Measurements from ENCODE around the gene MYO10.

MYO10 gene

DNA sequence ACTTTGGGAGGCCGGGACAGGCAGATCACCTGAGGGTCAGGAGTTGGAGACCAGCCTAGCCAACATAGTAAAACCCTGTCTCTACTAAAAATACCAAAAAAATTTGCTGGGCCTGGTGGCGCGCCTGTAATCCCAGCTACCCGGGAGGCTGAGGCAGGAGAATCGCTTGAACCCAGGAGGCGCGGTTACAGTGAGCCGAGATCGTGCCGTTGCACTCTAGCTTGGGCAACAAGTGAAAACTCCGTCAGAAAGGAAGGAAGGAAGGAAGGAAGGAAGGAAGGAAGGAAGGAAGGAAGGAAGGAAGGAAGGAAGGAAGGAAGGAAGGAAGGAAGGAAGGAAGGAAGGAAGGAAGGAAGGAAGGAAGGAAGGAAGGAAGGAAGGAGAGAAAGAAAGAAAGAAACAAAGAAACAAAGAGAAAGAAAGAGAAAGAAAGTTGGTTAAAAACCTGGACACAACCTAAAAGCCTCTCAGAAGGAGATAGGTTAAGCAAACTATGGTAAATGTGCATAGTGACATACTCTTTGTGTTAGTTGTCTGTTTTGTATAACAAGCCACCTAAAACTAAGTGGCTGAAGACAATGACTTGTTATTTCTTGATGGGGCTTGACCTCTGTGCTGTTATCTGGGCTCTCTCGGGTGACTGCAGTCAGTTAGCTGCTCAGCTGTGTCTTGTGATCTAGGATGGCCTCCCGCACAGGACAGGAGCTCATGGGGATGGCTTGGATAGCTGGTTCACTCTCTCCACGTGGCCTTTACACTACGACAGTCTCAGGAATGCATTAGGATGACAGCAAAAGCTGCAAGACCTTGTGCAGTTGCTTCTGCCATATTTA, 8.0 kb upstream of the MYO10 start:
- in situ Hi-C loops (cut with MboI; ENCODE audit: low sequenced_read_pairs), result no loop called here

DNA sequence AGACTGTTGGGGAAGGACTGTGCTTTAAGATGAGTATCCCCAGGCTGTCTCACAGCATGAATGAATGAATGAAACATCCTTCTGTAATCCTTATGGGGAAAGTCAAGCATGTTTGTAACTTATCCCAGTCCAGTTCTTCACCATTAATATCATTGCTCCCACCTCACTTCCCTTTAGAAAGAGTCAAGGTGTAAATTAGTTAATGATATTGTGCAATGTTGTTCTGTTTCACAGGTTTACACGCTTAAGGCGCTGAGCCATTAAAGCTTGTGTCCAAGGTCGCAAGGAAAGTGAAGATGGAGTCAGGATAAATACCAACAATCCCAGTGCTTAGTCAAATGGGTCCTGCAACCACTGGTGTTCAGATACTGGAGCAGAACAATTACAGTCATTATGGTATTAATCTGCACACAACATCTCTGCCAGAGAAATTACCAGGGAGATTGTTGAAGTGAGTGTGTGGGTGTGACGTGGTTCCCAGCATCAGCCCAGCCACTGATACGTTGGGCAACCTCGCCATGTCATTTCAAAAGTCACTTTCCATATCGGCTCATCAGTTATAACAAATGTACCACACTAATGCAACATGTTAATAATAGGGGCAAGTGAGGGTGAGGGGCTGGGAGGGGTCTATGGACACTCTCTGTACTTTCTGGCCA, 1.5 kb upstream of the MYO10 start:
- in situ Hi-C loops (cut with MboI; ENCODE audit: low sequenced_read_pairs), result loop anchor here (10.0 kb wide), 1 partner anchor 247 kb away; no protein-coding TSS in a partner anchor

DNA sequence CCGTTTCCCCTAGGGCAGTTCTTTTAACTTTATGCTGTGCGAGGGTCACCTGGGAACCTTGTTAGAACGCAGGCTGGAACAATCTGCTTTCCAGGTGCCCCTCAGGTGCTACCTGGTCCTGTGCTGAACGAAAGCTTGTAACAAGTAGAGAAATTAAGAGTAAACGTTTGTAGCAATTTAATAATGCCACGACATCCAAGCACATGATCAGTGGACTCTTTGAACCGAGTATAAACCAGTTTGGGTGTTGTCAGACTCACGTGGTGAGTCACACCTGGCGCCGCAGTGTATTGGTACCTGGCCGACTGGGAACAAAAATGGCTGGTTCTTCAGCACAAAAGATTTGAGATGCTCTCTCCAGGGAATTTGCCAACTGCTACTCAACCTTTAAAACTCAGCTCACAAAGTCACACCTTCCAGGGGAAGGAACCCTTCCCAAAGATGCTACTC, 926 bp upstream of the MYO10 start:
- in situ Hi-C loops (cut with MboI; ENCODE audit: low sequenced_read_pairs), result loop anchor here (10.0 kb wide), 1 partner anchor 248 kb away; no protein-coding TSS in a partner anchor

DNA sequence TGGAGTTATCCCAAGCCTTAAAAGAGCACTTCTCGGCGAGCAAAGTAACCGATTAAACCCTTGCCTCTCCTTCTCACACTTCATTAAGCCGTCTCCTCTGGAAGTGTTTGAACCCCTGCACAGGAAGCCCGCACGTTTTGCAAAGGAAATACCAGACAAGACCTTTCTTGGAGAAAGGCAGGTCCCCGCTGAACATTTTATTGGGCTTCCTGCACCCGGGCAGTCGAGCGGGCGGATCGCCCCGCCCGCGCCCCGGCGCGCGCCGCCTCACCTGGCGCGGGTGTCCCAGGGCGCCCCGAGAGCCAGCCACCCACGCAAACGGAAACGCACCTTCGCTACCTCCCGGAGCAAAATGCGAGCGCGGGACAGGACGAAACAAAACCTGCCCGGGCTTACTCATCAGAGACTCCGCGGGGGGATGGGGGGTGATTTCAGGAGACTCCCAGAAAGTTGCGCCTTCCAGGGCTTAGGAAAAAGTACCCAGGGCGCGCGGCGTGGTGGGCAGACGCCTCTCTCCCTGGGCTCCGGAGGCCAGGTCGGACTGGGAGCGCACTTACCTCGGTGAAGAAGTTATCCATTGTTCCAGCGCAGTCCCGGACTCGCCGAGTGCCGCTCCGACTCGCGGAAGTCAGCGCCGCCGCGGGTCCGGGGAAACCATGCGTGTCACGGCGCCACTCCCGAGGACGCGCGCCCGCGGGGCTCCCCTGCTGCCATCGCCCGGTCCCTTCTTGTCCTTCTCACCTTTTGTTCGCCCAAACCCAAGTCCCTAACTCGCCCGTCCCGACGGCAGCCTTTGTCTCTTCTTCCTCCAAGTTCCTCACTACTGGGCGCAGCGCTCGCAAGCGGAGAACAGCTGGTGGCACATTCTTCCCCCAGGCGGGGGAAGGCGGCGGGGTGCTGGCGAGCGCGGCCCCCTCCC, 598 bp downstream of the MYO10 start:
- in situ Hi-C loops (cut with MboI; ENCODE audit: low sequenced_read_pairs), result loop anchor here (10.0 kb wide), 1 partner anchor 249 kb away; no protein-coding TSS in a partner anchor

DNA sequence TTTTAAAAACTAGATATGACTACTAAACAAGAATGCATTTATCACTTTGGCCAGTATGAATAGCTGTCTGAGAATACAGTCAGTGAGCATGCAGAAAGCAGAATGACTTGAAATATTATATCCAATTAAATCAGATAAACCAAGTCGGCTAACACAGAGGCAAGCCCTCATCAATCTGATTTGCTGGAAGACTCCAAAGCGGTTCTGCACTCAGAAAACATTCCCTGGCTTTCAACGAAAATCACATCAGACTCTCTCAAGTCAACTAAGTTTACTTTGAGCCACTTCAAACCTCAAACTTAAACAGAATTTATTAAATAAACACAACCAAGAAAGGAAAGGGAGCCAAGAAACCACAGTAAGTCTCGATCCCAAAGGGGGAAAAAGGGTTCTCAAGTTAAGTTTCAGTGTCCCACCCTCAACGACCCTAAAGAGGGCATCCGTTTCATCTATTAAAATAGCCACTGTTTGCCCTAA, 1.4 kb downstream of the MYO10 start:
- in situ Hi-C loops (cut with MboI; ENCODE audit: low sequenced_read_pairs), result loop anchor here (10.0 kb wide), 1 partner anchor 250 kb away; no protein-coding TSS in a partner anchor

DNA sequence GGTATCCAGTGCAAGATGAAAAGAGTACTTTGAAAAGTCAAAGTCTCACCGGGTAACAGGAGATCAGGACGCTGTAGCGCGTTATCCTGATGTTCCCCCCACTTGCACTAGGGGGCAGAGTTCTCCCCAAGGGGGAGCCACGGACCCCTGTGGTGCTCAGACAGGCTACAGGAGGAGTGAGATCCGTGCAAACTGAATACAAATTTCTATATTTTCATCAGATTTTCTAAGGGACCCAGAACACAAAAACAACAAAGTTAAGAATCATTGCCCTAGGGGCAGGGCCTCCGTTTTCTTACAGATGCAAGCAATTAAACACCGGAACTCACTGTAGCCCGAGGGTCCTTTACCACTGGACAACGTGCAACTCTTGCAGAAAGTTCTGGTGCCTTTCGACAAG, 2.0 kb downstream of the MYO10 start:
- in situ Hi-C loops (cut with MboI; ENCODE audit: low sequenced_read_pairs), result loop anchor here (10.0 kb wide), 1 partner anchor 251 kb away; no protein-coding TSS in a partner anchor

DNA sequence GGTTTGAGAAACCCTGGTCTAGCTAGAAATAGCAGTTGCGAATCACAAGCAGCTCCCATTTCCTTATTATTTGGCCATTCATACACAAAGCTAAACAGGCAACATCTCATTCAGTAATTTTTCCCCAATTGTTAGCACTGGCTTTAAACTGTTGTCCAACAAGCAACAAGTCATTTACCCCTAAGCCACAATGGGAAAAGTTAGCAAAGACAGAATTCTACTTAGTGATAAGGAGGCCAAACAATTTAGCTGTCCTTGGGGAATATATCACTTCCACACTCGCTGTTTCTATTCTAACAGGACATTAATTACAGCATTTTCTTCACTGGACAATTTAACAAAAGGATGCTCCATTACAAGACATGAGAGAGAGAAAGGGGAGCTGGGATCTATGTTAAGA, 2.8 kb downstream of the MYO10 start:
- in situ Hi-C loops (cut with MboI; ENCODE audit: low sequenced_read_pairs), result loop anchor here (10.0 kb wide), 1 partner anchor 251 kb away; no protein-coding TSS in a partner anchor

DNA sequence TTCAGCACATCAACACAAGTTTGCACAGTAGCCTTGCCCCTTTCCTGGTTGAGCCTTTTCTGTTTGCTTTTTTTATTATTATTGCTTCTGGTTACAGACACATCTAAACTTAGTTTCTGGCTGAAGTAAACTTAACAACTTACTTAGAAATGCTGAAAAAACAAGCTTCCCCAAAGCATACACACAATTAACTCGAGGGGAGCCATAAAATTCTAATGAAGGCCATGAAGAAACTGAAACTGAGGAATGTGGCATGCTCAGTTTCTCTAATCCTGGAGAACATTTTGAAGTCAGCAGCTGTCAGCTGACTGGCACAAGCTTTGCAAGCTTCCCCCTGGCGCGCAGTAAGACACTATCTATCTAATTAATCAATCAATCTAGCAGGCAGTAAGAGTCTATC, 3.7 kb downstream of the MYO10 start:
- in situ Hi-C loops (cut with MboI; ENCODE audit: low sequenced_read_pairs), result loop anchor here (10.0 kb wide), 1 partner anchor 252 kb away; no protein-coding TSS in a partner anchor

DNA sequence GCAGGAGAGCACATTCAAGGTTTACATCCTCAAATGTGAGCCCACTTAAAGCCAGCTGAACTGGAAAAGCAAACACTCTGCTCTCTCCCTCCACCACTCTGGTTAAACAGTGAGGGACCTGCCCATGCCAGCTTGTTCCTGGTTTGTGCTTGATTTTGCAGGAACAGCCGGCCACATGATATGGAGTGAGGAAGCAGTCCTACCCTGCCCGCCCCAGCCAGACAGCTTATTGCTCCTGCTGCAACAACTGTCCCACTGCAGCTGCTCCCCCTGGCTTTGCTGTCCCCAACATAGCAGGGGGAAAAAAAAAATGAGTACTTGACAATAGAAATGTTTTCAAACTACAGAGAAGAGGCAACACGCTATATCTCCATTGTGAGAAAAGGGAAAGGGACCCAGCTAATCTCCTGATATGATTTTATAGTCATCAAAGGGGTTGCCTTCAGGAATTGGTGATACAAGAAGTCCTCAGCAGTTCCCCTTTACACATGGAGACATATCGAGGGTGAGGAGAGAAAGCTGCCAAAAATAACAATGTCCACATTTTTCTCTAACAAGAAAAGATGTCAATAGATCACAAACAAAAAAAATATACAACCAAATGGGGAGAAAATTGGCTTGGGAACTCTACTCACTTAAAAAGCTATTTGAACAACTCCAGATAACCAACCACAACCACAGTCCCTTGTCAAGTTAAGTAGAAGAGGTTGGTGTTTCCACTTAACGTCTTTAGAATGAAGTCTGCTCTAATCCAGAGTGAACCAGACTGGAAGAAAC, 4.6 kb downstream of the MYO10 start:
- in situ Hi-C loops (cut with MboI; ENCODE audit: low sequenced_read_pairs), result loop anchor here (10.0 kb wide), 1 partner anchor 253 kb away; no protein-coding TSS in a partner anchor

DNA sequence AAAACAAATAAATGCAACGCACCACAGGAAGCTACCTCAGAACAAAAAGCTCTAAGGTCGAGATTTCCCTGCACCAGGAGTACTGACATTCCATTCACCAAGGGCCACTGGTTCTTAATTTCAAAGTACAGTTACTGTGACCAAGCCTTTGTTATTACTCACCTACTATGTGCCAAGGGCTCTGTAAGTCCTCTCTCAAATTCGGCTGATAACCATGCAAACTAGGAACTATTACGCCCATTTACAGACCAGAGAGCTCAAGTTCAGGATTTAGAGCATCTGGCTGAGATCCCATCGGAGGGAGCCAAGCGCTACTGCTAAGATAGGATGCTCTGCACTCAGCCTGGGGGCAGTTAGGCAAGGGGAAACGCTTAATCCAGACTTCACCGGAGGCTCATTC, 5.6 kb downstream of the MYO10 start:
- in situ Hi-C loops (cut with MboI; ENCODE audit: low sequenced_read_pairs), result loop anchor here (10.0 kb wide), 1 partner anchor 254 kb away; no protein-coding TSS in a partner anchor

DNA sequence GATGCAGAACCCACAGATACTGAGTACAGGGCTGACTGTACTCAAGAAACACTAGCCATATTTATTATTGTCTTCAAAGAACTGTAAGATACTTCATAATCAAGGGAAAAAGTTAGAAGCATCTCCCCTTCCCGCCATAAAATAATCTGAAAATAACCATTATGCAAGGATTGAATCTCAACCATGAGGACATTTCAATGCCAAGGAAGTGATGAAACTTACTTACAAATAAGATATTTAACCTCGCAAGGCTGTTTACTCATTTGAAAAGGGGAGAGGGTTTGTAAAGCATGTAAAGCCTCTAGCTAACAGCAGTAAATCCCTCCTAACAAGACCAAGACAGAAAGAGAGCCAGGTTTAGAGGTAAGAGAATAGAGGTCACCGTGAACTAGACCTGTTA, 6.3 kb downstream of the MYO10 start:
- in situ Hi-C loops (cut with MboI; ENCODE audit: low sequenced_read_pairs), result loop anchor here (10.0 kb wide), 1 partner anchor 255 kb away; no protein-coding TSS in a partner anchor

DNA sequence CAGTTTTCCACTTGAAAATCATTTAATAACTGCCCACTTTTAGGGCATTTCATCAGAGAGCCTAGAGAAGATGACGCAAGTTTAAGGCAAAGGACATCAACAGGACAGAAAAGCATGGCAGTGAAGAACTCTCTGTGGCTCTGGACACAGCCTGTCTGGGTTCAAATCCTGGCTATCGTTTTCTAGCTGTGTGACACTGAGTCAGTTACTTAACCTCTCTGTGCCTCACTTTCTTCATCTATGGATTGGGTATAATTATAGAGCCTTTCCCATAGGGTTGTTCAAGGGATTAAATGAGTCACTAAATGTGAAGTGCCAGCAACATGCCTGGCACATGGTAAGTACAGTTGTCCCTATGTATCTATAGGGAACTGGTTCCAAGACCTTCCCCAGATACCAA, 6.7 kb downstream of the MYO10 start:
- in situ Hi-C loops (cut with MboI; ENCODE audit: low sequenced_read_pairs), result no loop called here

DNA sequence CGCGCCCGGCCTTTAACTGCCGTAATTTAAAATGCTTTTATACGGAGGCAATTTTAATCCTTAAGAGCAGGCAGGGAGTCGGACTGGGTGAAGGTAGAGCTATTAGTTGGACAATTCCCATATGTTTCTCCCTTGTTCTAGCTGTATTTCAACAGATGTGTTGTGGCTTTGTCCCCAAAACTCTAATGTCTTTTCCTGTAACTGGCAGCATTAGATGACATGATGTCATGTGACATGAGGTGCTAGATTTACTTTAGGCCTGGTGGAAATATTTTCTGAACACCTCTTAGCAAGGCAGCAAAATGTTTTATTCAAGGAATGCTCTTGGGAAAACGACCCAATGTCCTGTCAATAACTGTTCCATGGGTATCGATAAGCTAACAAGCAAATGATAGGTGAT, 8.5 kb downstream of the MYO10 start:
- in situ Hi-C loops (cut with MboI; ENCODE audit: low sequenced_read_pairs), result no loop called here

DNA sequence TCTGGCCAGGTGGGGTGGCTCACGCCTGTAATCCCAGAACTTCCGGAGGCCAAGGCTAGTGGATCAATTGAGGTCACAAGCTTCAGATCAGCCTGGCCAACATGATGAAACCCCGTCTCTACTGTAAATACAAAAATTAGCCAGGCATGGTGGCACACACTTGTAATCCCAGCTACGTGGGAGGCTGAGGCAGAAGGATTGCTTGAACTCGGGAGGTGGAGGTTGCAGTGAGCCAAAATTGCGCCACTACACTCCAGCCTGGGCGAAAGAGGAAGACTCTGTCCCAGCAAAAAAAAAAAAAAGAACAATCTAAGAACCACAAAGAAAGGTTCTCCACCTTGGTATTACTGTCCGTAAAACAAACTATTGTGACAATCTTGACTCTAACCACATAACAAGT, 9.7 kb downstream of the MYO10 start:
- in situ Hi-C loops (cut with MboI; ENCODE audit: low sequenced_read_pairs), result no loop called here

DNA sequence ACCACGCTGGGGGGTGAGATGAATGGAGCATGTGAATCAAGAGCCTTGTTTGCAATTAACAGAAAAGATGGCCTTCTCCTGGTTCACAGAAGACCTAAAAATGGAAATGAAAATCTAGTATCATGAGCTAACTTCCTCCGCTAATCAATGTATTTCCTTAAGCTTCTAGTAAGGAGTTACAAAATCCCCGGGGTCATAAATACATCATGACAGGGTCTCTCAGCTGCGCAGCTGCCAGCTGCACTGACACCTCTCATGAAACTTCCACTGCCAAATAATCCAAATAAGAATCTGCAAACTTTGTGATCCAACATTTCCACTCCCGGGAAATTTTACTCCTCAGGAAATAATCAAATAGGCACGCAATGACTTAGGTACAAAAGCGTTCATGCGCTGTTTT, 11.9 kb downstream of the MYO10 start:
- in situ Hi-C loops (cut with MboI; ENCODE audit: low sequenced_read_pairs), result no loop called here

DNA sequence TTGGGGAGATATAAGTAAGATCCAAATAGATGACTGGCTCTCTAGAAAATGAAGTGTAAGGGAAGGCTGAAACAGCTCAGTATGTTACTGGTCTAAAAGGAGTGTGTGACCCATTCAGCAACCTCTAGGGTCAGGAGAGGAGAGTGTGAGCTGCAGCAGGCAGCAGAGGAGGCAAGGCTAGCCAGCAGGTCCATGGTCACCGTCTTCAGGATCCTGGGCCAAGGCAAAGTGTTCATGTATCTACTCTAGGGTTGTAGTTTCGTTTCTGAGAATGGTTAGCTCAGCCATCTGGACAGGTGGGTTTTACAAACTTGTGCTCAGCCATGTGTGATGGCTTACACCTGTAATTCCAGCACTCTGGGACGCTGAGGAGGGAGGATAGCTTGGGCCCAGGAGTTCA, 13.7 kb downstream of the MYO10 start:
- in situ Hi-C loops (cut with MboI; ENCODE audit: low sequenced_read_pairs), result no loop called here

DNA sequence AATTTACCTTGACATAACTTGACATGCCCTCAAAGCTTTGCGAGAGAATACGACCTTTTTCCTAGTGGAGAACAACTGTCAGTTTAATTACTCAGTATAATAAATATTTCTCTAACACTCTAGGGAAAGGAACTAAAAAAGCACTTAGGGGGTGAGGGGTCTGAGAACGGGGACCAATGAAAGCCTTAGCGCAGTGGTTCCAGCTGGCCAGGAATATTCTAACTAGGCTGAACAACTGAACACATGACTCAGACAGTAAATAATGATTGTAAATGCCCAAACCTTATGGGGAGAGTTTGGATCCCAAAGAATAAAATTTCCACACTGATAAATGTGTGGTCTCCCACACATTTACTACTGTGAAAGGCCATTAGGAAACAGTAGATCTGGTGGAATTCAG, 14.9 kb downstream of the MYO10 start:
- in situ Hi-C loops (cut with MboI; ENCODE audit: low sequenced_read_pairs), result no loop called here

DNA sequence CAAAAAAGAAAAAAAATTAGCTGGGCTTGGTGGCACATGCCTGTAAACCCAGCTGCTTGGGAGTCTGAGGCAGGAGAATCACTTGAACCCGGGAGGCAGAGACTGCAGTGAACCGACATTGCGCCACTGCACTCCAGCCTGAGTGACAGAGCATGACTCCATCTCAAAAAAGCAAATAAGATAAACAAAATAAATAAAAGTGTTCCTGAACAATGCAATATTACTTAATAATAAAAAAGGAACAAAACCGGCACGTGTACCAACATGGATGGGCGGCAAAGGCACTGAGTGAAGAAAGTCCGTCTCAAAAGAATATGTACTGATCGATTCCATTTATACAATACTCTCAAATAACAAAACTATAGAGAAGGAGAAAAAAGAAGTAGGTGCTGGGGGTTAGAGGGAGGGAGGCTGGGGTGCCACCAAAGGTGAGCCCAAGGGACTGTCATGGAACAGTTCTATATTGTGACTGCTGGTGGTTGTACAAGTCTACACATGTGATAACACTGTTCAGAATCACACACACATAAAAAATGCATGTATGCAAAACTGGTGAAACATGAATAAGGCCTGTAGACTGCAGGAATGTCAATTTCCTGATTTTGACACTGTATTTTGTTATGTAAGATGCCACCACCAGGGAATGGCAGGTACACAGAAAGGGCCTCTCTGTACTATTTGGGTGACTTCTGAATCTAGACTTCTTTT, 15.8 kb downstream of the MYO10 start:
- in situ Hi-C loops (cut with MboI; ENCODE audit: low sequenced_read_pairs), result no loop called here

Measured in HL-60/S4 (cell line).